IPS-18a (cell line): Measurements from ENCODE around the gene DYRK3.

Experiments used
- H3K27ac ChIP-seq: one replicate; pipeline ENCODE4 v1.5.1; 2013; ENCODE audit warnings: low read length
- H3K27me3 ChIP-seq: one replicate; pipeline ENCODE4 v1.6.1; 2013; ENCODE audit warnings: mild to moderate bottlenecking, low read length; ENCODE audit not compliant: control insufficient read depth, insufficient read depth
- H3K36me3 ChIP-seq: one replicate; pipeline ENCODE4 v1.6.1; 2013; ENCODE audit warnings: low read depth, low read length; ENCODE audit not compliant: control insufficient read depth
- H3K4me1 ChIP-seq: one replicate; pipeline ENCODE4 v1.6.1; 2013; ENCODE audit warnings: low read depth, low read length; ENCODE audit not compliant: control insufficient read depth
- H3K4me3 ChIP-seq: one replicate; pipeline ENCODE4 v1.5.1; 2013; ENCODE audit warnings: low read length
- H3K9ac ChIP-seq: one replicate; pipeline ENCODE4 v1.6.1; 2013; ENCODE audit warnings: mild to moderate bottlenecking, low read length, moderate library complexity
- H3K9me3 ChIP-seq: one replicate; pipeline ENCODE4 v1.6.1; 2013; ENCODE audit warnings: low read depth, low read length; ENCODE audit not compliant: control insufficient read depth

Gene DYRK3

DNA sequence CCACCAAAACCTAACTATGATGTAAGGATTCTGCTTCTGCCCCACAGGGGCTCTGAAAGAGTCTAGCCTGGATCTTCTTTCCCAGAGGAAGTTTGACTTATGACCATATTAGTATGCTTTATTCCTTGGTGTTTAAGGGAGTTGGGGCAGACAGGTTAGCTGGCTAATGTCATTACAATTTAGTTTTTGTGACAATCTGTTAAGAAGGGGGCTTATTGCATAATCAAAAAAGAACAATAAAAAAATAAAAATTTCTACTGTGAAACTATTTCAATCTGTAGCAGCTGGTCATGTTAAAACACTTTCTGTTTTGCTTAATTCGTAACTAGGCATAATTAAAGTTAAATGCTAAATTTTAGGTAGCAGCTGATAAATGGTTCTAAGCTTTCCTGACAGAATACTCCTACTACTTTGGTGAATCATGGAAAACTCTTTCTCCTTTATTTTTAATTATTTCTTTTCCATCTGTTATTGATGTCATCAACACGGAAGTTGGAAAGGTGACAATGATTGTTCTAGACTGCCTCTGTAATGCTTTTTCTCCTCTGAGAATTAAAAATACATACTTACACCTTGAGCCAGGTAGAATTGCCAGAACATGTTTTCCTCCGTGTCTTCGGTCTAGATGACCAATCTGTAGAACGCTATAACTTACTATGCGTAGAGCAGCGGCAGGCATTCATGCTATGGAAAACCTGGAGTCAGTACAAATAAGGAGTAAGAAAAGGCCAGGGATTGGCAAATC lies 18.6 kb downstream of the DYRK3 start:
- Histone ChIP-seq H3K4me1 (peaks cover 9% of the 10 kb centered on the region), H3K9ac (no peak overlapping the region), H3K27me3 (peaks cover 15% of the 10 kb centered on the region), H3K27ac (no peak overlapping the region), H3K9me3 (no peaks in the 10 kb centered on the region), H3K4me3 (no peak overlapping the region), H3K36me3 (no peaks in the 10 kb centered on the region)

- H3K36me3 ChIP-seq: no peaks in the 10 kb centered on the region
- peaks cover 11% of the 10 kb centered on the region for H3K4me1 ChIP-seq
- H3K9me3 ChIP-seq: no peaks in the 10 kb centered on the region
- H3K9ac ChIP-seq: no peak overlapping the region
- peaks cover 15% of the 10 kb centered on the region for H3K27me3 ChIP-seq
- no peak overlapping the region for H3K4me3 ChIP-seq
- no peak overlapping the region for H3K27ac ChIP-seq
Observed at GRCh38 chr1:206654828-206655227, 19.5 kb downstream of the DYRK3 start.

- Histone ChIP-seq H3K27ac (no peak overlapping the region), H3K9me3 (no peaks in the 10 kb centered on the region), H3K36me3 (no peaks in the 10 kb centered on the region), H3K9ac (no peak overlapping the region), H3K27me3 (peaks cover 15% of the 10 kb centered on the region), H3K4me1 (peaks cover 11% of the 10 kb centered on the region), H3K4me3 (no peak overlapping the region)
Observed at GRCh38 chr1:206655471-206655882, 20.1 kb downstream of the DYRK3 start.

DNA sequence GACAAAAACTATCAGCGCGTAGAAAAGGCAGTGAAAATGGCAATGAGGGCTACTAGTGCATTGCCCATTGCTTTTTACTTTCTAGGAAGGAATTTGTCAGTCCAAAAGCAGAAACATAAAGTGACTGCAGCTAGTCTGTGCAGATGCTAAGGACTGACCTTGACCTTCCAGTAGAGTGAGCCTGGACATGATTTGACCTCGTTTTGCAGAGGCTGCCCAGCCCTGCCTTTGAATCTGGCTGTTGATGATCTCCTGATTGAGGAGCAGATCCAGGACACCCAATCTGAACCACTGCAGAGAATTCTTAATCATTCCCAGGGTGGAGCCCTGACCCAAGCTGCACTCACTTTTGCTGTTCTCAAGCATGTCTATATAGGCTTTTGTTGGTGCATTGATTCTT lies 21.6 kb downstream of the DYRK3 start:
- H3K36me3 ChIP-seq: no peaks in the 10 kb centered on the region
- no peak overlapping the region for H3K9ac ChIP-seq
- H3K27me3 ChIP-seq: peaks cover 15% of the 10 kb centered on the region
- H3K4me1 ChIP-seq: peaks cover 11% of the 10 kb centered on the region
- no peak overlapping the region for H3K4me3 ChIP-seq
- H3K9me3 ChIP-seq: no peaks in the 10 kb centered on the region
- no peak overlapping the region for H3K27ac ChIP-seq

DNA sequence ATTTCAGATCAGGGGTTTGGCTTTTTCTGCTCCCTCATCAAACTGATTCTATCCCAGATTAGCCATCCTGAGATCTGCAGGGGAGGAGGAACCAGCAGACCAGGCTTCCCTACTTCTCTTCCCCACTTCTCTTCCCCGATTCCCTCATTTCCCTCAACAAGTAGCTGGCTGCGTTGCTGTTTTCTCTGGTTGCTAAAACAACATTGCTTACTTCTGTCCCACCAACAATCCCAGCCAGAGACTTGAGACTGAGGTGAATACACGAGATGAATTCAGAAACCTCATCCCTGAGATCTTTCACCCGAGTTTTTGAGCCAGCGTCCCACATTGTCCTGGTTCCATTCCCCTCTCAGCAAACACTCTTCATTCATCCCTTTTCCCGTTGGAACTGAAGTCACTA lies 22.4 kb downstream of the DYRK3 start:
- Histone ChIP-seq H3K36me3 (no peaks in the 10 kb centered on the region), H3K9me3 (no peaks in the 10 kb centered on the region), H3K27ac (no peak overlapping the region), H3K4me3 (peak overlapping the region; percentile 39), H3K9ac (no peak overlapping the region), H3K4me1 (peaks cover 11% of the 10 kb centered on the region), H3K27me3 (peaks cover 19% of the 10 kb centered on the region)

- Histone ChIP-seq H3K27ac (no peak overlapping the region), H3K4me3 (peak overlapping the region; percentile 39), H3K4me1 (peaks cover 11% of the 10 kb centered on the region), H3K27me3 (peaks cover 26% of the 10 kb centered on the region), H3K9me3 (no peaks in the 10 kb centered on the region), H3K36me3 (no peaks in the 10 kb centered on the region), H3K9ac (no peak overlapping the region)
Observed at GRCh38 chr1:206658264-206658980, 23.1 kb downstream of the DYRK3 start.

DNA sequence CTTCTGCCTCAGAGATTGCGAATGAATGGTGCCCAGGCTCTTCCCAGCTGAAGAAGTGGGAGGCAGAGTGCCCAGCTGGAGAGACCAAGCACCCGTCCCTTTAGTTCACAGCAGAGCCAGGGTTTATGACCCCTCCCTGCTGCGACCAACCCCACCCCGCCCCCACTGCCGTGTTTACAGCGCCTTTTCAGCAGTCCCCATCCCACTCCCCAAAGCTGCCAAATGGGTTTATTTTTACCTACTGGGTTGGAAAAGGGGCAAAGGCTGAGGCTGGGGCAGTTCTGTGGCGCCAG lies 23.6 kb downstream of the DYRK3 start:
- Histone ChIP-seq H3K9ac (no peak overlapping the region), H3K27me3 (peaks cover 31% of the 10 kb centered on the region), H3K36me3 (no peaks in the 10 kb centered on the region), H3K27ac (no peak overlapping the region), H3K4me3 (no peak overlapping the region), H3K9me3 (no peaks in the 10 kb centered on the region), H3K4me1 (peaks cover 11% of the 10 kb centered on the region)

DNA sequence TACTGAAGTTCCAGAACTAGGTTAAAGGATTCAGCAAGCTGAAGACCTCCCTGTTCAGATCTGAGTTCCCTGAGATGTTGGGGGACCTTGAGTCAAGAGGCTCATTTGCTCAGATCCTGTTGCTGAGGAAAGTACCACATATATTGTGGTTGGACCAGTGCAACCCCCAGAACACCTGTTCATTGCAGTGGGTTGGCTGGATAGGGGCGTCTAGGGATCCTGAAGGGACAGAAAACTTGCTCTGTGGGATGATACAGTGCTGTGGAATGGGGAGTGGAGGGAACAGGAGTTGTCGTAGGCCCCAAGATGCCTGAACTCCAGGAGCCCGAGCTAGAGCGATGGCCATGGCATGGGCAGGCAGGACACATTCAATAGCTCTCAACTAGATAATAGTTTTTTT lies 24.8 kb downstream of the DYRK3 start:
- H3K27ac ChIP-seq: no peak overlapping the region
- peaks cover 32% of the 10 kb centered on the region for H3K27me3 ChIP-seq

DNA sequence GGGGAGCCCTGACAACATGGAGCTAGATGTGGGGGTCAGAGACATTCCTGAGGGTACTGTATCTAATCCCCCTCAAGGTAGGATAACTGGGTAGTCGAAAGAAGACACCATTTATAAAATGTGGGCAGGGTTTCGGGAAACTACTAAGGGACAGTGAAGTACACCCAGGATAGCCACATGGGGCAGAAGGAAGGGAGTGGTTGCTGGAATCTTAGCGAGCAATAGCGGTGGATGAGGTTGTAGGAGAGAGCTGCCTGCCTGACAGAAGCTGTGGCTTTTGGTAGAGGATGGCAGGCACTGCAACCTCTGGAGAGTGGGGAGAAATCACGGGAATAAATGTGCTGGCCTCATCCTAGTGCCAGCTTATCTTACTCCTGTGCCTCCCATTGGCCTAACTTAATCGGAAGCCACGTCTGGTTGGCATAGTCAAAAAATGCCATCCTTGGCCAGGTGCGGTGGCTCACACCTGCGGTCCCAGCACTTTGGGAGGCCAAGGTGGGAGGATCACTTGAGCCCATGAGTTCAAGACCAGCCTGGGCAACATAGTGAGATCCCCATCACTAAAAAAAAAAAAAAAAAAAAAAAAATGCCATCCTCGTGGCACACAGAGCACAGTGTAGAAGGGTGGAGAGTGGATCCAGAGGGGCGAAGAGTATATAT lies 26.0 kb downstream of the DYRK3 start:
- no peak overlapping the region for H3K4me3 ChIP-seq
- peaks cover 32% of the 10 kb centered on the region for H3K27me3 ChIP-seq
- no peak overlapping the region for H3K9ac ChIP-seq
- no peaks in the 10 kb centered on the region for H3K9me3 ChIP-seq
- H3K36me3 ChIP-seq: no peaks in the 10 kb centered on the region
- peaks cover 11% of the 10 kb centered on the region for H3K4me1 ChIP-seq
- no peak overlapping the region for H3K27ac ChIP-seq

More for the DNA sequence above, 24.8 kb downstream of the DYRK3 start:
- H3K9me3 ChIP-seq: no peaks in the 10 kb centered on the region
- peaks cover 11% of the 10 kb centered on the region for H3K4me1 ChIP-seq
- H3K36me3 ChIP-seq: no peaks in the 10 kb centered on the region
- no peak overlapping the region for H3K9ac ChIP-seq
- no peak overlapping the region for H3K4me3 ChIP-seq

DNA sequence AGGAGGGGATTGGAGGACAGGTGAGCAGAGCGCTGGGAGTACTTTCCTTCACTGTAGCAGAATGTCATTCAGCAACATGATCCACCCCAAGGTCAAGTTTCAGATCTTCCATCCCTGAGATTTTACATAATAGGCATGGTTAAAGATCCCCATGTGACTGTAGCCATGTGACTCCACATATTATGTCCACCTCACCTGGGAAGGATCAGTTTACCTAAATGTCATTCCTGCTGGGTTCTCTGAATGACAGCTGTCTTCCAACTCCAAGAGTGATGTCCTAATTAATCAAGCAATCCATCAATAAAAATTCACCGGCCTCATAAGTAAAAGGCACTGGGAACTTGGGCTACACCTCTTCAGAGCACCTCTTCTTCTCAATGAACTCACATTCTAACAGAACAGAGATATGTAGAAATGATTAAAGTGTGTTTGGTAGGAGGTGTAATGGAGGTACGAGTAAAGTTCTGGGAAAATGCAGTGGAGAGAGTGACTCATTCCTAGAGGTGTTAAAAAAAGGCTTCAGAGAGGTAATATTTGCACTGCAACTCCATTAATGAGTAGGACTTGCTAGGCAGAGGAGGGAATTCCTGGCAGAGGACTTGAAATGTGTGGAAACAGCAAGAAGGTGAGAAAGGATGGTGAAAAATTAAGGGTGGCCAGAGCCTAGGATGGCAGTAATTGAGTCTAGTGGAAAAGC lies 27.2 kb downstream of the DYRK3 start:
- H3K36me3 ChIP-seq: no peaks in the 10 kb centered on the region
- H3K4me3 ChIP-seq: no peak overlapping the region
- no peak overlapping the region for H3K9ac ChIP-seq
- H3K4me1 ChIP-seq: peaks cover 11% of the 10 kb centered on the region
- no peaks in the 10 kb centered on the region for H3K9me3 ChIP-seq
- peaks cover 24% of the 10 kb centered on the region for H3K27me3 ChIP-seq
- H3K27ac ChIP-seq: no peak overlapping the region

- Histone ChIP-seq H3K4me3 (no peak overlapping the region), H3K36me3 (no peaks in the 10 kb centered on the region), H3K27ac (no peak overlapping the region), H3K4me1 (peaks cover 5% of the 10 kb centered on the region), H3K9me3 (no peaks in the 10 kb centered on the region), H3K9ac (no peak overlapping the region), H3K27me3 (peaks cover 18% of the 10 kb centered on the region)
Observed at GRCh38 chr1:206663362-206663761, 28.0 kb downstream of the DYRK3 start.
